Glutamatergic neuron (in vitro differentiated cells): ENCODE data around the gene SEPTIN11. TPM values are rescaled to one million over a fixed set of nuclear protein-coding genes. Genes with fewer than 3 reads are reported as not detected.

ENCODE experiments used
- DNase-seq: peaks from one replicate; pipeline ENCODE4 v3.0.0; 2022
- H3K27ac Mint-ChIP-seq: one replicate; pipeline ENCODE4 v1.8.0; 2020; ENCODE audit warnings: mild to moderate bottlenecking, mixed read lengths, inconsistent platforms; ENCODE audit not compliant: unreplicated experiment
- H3K27me3 Mint-ChIP-seq: one replicate; pipeline ENCODE4 v1.8.0; 2020; ENCODE audit warnings: mild to moderate bottlenecking, moderate library complexity, mixed read lengths, inconsistent platforms; ENCODE audit not compliant: unreplicated experiment
- H3K36me3 Mint-ChIP-seq: one replicate; pipeline ENCODE4 v1.8.0; 2020; ENCODE audit warnings: mild to moderate bottlenecking, mixed read lengths, inconsistent platforms; ENCODE audit not compliant: unreplicated experiment
- H3K4me1 Mint-ChIP-seq: one replicate; pipeline ENCODE4 v1.8.0; 2020; ENCODE audit warnings: mild to moderate bottlenecking, low read depth, mixed read lengths, inconsistent platforms; ENCODE audit not compliant: unreplicated experiment
- H3K4me3 Mint-ChIP-seq: one replicate; pipeline ENCODE4 v1.8.0; 2020; ENCODE audit warnings: mild to moderate bottlenecking, mixed read lengths, inconsistent platforms; ENCODE audit not compliant: unreplicated experiment
- H3K9me3 Mint-ChIP-seq: one replicate; pipeline ENCODE4 v1.8.0; 2020; ENCODE audit warnings: mild to moderate bottlenecking, moderate library complexity, mixed read lengths, inconsistent platforms; ENCODE audit not compliant: unreplicated experiment
- total RNA-seq: library from RNA; stranded (reverse); fragmentation: NEBNext Ultra II Directional; extraction: Animal tissue kit (Norgen Biotek cat#: 25700); gene quantifications from one replicate; pipeline ENCODE4 v1.2.1, GENCODE V29; 2021; ENCODE audit not compliant: unreplicated experiment
- TF ChIP-seq, protein P1 (sequence below): fragments of 200-600 bp; sonication (generic); IDR thresholded peaks from one replicate; pipeline ENCODE4 v1.5.0; 2021; ENCODE audit not compliant: partially characterized antibody, unreplicated experiment

Gene SEPTIN11
- total RNA-seq, 1 donor from 2014 or later: 422 TPM

DNA sequence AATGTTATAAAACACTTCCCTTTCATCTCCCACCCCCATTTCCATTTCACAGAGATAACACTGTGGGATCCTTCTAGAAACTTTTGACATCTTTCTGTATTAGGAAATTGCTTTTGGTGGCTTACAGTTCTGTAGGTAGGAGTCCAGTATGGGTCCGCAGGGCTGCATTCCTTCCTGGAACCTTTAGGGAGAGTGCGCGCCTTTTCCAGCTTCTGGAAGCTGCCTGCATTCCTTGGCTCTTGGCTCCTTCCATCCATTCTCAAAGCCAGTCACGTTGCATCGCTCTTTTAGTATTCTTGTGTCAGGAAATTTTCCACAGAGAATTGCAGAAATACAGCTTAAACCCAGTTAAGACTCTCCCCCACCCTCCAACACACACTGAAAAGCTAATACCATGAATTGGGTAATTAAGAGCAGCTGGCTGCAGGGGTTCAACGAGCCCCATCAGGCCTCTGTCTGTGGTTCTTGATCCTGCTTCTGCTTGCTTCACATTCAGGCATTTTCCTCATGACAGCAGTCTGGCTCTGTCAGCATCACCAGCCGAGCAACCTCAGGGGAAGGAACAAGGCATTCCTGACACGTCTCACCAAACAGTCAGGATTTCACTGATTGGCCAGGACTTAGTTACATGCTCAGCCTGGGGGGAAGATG lies 48.8 kb downstream of the SEPTIN11 start:
- peaks cover 5% of the 10 kb centered on the region for H3K36me3 Mint-ChIP-seq
- H3K27me3 Mint-ChIP-seq: peaks cover 2% of the 10 kb centered on the region
- H3K4me3 Mint-ChIP-seq: peak overlapping the region; percentile 18
- H3K9me3 Mint-ChIP-seq: peaks cover 10% of the 10 kb centered on the region
- DNase-seq: peak; percentile 54
- peak overlapping the region; percentile 93 for H3K27ac Mint-ChIP-seq
- TF ChIP-seq, protein P1, sequence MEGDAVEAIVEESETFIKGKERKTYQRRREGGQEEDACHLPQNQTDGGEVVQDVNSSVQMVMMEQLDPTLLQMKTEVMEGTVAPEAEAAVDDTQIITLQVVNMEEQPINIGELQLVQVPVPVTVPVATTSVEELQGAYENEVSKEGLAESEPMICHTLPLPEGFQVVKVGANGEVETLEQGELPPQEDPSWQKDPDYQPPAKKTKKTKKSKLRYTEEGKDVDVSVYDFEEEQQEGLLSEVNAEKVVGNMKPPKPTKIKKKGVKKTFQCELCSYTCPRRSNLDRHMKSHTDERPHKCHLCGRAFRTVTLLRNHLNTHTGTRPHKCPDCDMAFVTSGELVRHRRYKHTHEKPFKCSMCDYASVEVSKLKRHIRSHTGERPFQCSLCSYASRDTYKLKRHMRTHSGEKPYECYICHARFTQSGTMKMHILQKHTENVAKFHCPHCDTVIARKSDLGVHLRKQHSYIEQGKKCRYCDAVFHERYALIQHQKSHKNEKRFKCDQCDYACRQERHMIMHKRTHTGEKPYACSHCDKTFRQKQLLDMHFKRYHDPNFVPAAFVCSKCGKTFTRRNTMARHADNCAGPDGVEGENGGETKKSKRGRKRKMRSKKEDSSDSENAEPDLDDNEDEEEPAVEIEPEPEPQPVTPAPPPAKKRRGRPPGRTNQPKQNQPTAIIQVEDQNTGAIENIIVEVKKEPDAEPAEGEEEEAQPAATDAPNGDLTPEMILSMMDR: no peak
- peaks cover 44% of the 10 kb centered on the region for H3K4me1 Mint-ChIP-seq

Other genes with a start within 250 kb of the SEPTIN11 start
- 0.17 TPM for gene SOWAHB, start 51.6 kb upstream of the SEPTIN11 start, total RNA-seq
- 600 TPM for gene CCNI, start 126.2 kb downstream of the SEPTIN11 start, total RNA-seq
- gene CCNG2, start 207.5 kb downstream of the SEPTIN11 start, total RNA-seq: 115 TPM